Chondrocyte (in vitro differentiated cells): ENCODE data around the gene UNC5A. TPM values are rescaled to one million over a fixed set of nuclear protein-coding genes. Genes with fewer than 3 reads are reported as not detected.

Source experiments
- DNase-seq: peaks from one replicate; pipeline ENCODE4 v3.0.0; 2021; ENCODE audit warnings: mixed read lengths, low spot score
- H3K27ac Mint-ChIP-seq: one replicate; pipeline ENCODE4 v1.8.0; 2021; ENCODE audit warnings: mild to moderate bottlenecking, moderate library complexity, mixed read lengths; ENCODE audit not compliant: unreplicated experiment
- H3K27me3 Mint-ChIP-seq: 2 replicates; pipeline ENCODE4 v1.8.0; 2021; ENCODE audit warnings: low read depth, mixed read lengths
- H3K36me3 Mint-ChIP-seq: 2 replicates; pipeline ENCODE4 v1.8.0; 2021; ENCODE audit warnings: low read depth, mixed read lengths
- H3K4me1 Mint-ChIP-seq: 2 replicates; pipeline ENCODE4 v1.8.0; 2021; ENCODE audit warnings: low read depth, mild to moderate bottlenecking, mixed read lengths
- H3K4me3 Mint-ChIP-seq: one replicate; pipeline ENCODE4 v1.8.0; 2021; ENCODE audit warnings: mild to moderate bottlenecking, moderate library complexity, mixed read lengths; ENCODE audit not compliant: unreplicated experiment
- H3K9me3 Mint-ChIP-seq: 2 replicates; pipeline ENCODE4 v1.8.0; 2021; ENCODE audit warnings: low read depth, mixed read lengths
- total RNA-seq: library from RNA; stranded (reverse); gene quantifications from 3 replicates; pipeline ENCODE4 v1.2.1, GENCODE V29; 2021
- TF ChIP-seq, protein P1 (sequence below): fragments of 200-600 bp; sonication (generic); IDR thresholded peaks from 2 replicates; pipeline ENCODE4 v1.5.0; 2021; ENCODE audit warnings: antibody characterized with exemption, mild to moderate bottlenecking, moderate library complexity

The UNC5A gene
- total RNA-seq, 1 donor from 2014 or later, result 0.15 TPM

DNA sequence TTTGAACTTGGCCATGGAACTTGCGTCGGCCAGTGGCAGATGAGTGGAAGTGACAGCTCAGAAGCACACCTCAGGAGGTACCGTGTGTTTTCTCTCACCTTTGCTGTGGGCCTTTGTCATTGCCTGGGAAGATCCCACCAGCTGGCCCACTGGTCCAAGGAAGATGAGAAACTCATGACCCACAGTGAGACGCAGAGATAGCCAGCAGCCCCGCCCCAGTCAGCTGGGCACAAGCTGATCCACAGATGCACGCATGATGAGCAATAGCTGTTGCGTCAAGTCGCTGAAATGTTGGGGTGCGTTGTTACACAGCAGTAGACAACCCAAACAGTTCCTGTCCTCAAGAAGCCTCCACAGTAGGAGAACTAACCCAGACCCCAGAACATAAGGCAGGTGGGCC lies 30.8 kb upstream of the UNC5A start:
- peak; percentile 68 for DNase-seq
- TF ChIP-seq, protein P1, sequence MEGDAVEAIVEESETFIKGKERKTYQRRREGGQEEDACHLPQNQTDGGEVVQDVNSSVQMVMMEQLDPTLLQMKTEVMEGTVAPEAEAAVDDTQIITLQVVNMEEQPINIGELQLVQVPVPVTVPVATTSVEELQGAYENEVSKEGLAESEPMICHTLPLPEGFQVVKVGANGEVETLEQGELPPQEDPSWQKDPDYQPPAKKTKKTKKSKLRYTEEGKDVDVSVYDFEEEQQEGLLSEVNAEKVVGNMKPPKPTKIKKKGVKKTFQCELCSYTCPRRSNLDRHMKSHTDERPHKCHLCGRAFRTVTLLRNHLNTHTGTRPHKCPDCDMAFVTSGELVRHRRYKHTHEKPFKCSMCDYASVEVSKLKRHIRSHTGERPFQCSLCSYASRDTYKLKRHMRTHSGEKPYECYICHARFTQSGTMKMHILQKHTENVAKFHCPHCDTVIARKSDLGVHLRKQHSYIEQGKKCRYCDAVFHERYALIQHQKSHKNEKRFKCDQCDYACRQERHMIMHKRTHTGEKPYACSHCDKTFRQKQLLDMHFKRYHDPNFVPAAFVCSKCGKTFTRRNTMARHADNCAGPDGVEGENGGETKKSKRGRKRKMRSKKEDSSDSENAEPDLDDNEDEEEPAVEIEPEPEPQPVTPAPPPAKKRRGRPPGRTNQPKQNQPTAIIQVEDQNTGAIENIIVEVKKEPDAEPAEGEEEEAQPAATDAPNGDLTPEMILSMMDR, result no peak
- H3K27ac Mint-ChIP-seq, result no peak overlapping the region
- H3K27me3 Mint-ChIP-seq, result peaks cover 58% of the 10 kb centered on the region
- peaks cover 1% of the 10 kb centered on the region for H3K36me3 Mint-ChIP-seq
- H3K4me3 Mint-ChIP-seq, result no peak overlapping the region
- peaks cover 4% of the 10 kb centered on the region for H3K9me3 Mint-ChIP-seq
- peaks cover 3% of the 10 kb centered on the region for H3K4me1 Mint-ChIP-seq

DNA sequence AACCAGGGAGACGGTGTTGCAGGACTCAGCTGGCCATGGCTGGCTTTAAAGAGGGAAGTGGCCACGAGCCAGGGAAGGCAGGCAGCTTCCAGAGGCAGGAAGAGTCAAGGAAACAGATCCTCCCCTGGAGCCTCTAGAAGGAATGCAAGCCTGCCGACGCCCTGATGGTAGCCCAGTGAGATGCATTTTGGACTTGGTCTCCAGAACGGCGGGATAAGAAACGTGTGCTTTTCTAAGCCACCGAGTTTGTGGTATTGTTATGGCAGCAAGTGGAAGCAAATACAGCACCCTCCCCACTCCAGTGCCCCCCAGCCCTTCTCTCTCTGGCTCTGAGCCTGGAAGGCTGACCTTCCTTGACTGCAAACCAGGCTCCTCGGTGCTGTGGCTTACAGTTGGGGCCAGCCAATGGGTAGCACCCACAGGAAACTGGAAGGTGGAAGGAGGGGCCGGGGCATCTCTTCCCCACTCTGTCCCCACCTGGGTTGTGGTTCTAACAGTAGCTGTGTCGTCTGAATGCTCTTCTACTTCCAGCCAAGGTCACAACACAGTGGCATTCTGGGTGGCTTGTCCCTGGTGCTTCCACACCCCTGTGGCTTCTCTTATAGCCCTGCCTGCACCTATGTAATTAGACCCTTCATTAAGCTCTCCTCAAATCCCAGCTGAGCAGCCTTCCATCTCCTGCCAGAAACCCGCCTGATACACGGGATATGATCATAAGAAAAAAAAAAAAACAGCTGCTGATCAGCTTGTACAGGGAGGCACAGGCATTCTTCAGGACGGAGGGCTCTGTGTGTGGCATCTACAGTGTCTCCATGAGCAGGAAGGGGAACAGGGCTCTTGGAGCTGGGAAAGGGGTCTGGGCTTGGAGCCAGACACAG lies 29.9 kb upstream of the UNC5A start:
- Mint-ChIP-seq H3K4me3 (no peak overlapping the region), H3K9me3 (peaks cover 4% of the 10 kb centered on the region), H3K36me3 (peaks cover 1% of the 10 kb centered on the region), H3K27ac (no peak overlapping the region), H3K4me1 (peaks cover 3% of the 10 kb centered on the region), H3K27me3 (peaks cover 51% of the 10 kb centered on the region)
- peak; percentile 44 for DNase-seq
- TF ChIP-seq, protein P1, result no peak

DNA sequence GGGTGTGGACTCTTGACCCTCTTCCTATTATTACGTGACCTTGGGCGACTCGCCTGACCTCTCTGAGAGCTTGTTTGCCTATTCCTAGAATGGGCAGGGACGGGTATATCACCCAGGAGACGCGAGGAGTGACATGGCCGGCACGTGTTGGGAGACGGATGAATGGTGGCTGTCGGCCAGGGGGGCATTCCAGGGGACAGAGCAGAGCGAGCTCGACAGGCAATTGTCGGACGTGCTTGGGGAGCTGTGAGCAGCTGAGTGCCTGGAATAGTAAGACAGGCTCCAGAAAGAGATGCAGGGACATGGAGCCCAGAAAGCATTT lies 29.3 kb upstream of the UNC5A start:
- peak; percentile 68 for DNase-seq
- TF ChIP-seq, protein P1, result no peak
- Mint-ChIP-seq H3K27ac (no peak overlapping the region), H3K4me3 (no peak overlapping the region), H3K27me3 (peaks cover 49% of the 10 kb centered on the region), H3K4me1 (peaks cover 3% of the 10 kb centered on the region), H3K9me3 (peaks cover 4% of the 10 kb centered on the region), H3K36me3 (peaks cover 1% of the 10 kb centered on the region)

DNA sequence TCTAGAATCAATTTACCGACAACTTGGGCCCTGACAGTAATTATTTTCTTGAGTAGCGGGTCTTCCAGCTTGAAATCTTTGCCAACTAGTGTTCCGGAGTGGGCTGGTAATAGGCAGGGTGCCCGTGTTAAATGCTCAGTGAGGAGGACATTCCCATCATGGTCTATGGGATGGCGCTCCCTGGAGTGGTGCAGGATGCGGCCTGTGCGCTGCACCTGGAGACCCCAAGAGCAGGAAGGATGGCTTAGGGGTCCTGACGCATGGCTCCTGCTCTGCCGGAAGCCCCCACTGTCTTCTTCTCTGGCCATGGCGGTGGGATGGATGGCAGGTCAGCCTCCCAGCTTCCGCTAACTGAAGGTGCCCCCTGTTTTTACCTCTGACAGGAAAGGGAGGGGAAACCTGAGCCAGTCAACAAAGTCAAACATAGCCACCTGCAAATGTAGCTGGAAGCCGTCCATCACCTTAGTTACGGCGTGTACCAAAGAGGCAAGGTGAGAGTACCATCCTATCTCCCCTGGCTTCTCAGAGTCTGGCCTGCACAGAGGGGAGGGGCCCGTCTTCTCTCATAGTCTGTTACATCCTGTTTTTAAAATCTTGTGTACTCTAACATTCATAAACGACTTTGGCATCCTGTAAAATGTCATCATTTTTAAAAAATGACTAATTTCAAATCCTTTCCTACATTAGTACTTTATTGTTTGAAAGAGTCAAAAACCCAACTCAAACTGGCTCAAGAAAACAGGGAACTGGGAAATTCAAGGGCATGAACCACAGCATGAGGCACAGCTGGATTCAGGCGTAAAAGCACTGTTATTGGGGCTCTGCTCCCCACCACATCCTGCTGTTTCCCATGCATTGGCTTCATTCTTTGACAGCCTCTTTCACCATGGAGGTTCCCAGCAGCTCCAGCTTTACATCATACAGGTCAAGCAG lies 28.5 kb upstream of the UNC5A start:
- H3K4me3 Mint-ChIP-seq, result no peak overlapping the region
- H3K27ac Mint-ChIP-seq, result no peak overlapping the region
- H3K4me1 Mint-ChIP-seq, result peaks cover 3% of the 10 kb centered on the region
- TF ChIP-seq, protein P1, result no peak
- H3K9me3 Mint-ChIP-seq, result peaks cover 4% of the 10 kb centered on the region
- DNase-seq, result peak; percentile 64
- H3K36me3 Mint-ChIP-seq, result peaks cover 1% of the 10 kb centered on the region
- H3K27me3 Mint-ChIP-seq, result peaks cover 44% of the 10 kb centered on the region
